Endodermal cell (in vitro differentiated cells): ENCODE data around the gene NT5C1A. TPM values are rescaled to one million over a fixed set of nuclear protein-coding genes. Genes with fewer than 3 reads are reported as not detected.

Experiments
- DNase-seq: peaks from one replicate; pipeline ENCODE4 v3.0.0-alpha.2; 2017
- H3K27ac ChIP-seq: 2 replicates; pipeline ENCODE4 v1.5.1; 2013; ENCODE audit warnings: mild to moderate bottlenecking, low read depth, low read length, moderate library complexity
- H3K27me3 ChIP-seq: 2 replicates; pipeline ENCODE4 v1.6.1; 2013; ENCODE audit warnings: mild to moderate bottlenecking, low read length, moderate library complexity; ENCODE audit not compliant: insufficient read depth, control insufficient read depth, poor library complexity, severe bottlenecking
- H3K36me3 ChIP-seq: 2 replicates; pipeline ENCODE4 v1.7.0; 2013; ENCODE audit warnings: mild to moderate bottlenecking, low read length, moderate library complexity; ENCODE audit not compliant: control insufficient read depth, insufficient read depth
- H3K4me1 ChIP-seq: one replicate; pipeline ENCODE4 v1.7.0; 2013; ENCODE audit warnings: low read length; ENCODE audit not compliant: control insufficient read depth, insufficient read depth
- H3K4me3 ChIP-seq: 2 replicates; pipeline ENCODE4 v1.5.1; 2013; ENCODE audit warnings: mild to moderate bottlenecking, low read length, moderate library complexity
- H3K9ac ChIP-seq: 2 replicates; pipeline ENCODE4 v1.6.1; 2013; ENCODE audit warnings: mild to moderate bottlenecking, low read length, moderate library complexity; ENCODE audit not compliant: poor library complexity, severe bottlenecking; ENCODE audit errors: extremely low read depth
- H3K9me3 ChIP-seq: 2 replicates; pipeline ENCODE4 v1.6.1; 2013; ENCODE audit warnings: mild to moderate bottlenecking, low read length, moderate library complexity; ENCODE audit not compliant: control insufficient read depth
- H3K27ac Mint-ChIP-seq: 2 replicates; pipeline ENCODE4 v1.8.0; 2020; ENCODE audit warnings: mixed read lengths
- H3K27me3 Mint-ChIP-seq: 2 replicates; pipeline ENCODE4 v1.8.0; 2021; ENCODE audit warnings: mild to moderate bottlenecking, mixed read lengths; ENCODE audit not compliant: insufficient read depth
- H3K36me3 Mint-ChIP-seq: 2 replicates; pipeline ENCODE4 v1.8.0; 2020; ENCODE audit warnings: low read depth, mixed read lengths
- H3K4me1 Mint-ChIP-seq: 2 replicates; pipeline ENCODE4 v1.8.0; 2020; ENCODE audit warnings: mixed read lengths
- H3K4me3 Mint-ChIP-seq: 2 replicates; pipeline ENCODE4 v1.8.0; 2020; ENCODE audit warnings: mild to moderate bottlenecking, moderate library complexity, mixed read lengths
- H3K9me3 Mint-ChIP-seq: 2 replicates; pipeline ENCODE4 v1.8.0; 2020; ENCODE audit warnings: mild to moderate bottlenecking, mixed read lengths
- WGBS, 2 experiments: methylation state at CpG; one replicate each; pipeline versions ENCODE4 v1.1.5 to v1.1.7; 2013; ENCODE audit warnings: missing lambda C conversion rate in 2 of 2, mixed read lengths in 1 of 2; ENCODE audit not compliant: insufficient coverage in 1 of 2, insufficient read length in 1 of 2; 5-methylcytosine and 5-hydroxymethylcytosine counted together
- total RNA-seq, 2 donors: library from RNA; stranded (reverse); fragmentation: NEBNext Ultra II Directional in 1 of 2; extraction: Animal tissue kit (Norgen Biotek cat#: 25700) in 1 of 2; gene quantifications; 2 replicates in 1 of 2; 3 replicates in 1 of 2; pipeline ENCODE4 v1.2.1, GENCODE V29; 2021
- TF ChIP-seq, protein P1 (sequence below): fragments of 200-600 bp; sonication (generic); conservative IDR thresholded peaks from 2 replicates; pipeline ENCODE4 v1.5.0; 2021; ENCODE audit warnings: antibody characterized with exemption, mild to moderate bottlenecking

The NT5C1A gene
- total RNA-seq, 2 donors from 2014 or later = not detected

DNA sequence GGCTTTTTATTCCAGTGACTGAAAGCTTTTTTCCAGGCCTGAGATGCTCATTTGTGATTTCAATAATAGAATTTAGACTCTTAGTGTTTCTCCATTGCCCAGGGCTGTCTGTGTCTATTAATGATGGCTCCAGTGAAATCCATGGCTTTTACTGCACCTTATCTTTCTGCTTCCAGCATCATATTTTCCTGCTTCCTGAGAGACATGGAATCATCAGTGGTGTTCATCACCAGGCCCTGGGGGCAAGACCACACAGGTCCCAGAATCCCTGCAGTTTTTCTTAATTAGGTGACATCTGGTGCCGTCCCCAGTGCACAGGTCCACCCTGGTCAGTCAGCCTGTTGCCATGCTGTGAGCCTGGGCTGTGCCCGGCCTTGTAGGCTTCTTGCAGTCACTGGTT, 15.5 kb downstream of the NT5C1A start:
- TF ChIP-seq, protein P1, sequence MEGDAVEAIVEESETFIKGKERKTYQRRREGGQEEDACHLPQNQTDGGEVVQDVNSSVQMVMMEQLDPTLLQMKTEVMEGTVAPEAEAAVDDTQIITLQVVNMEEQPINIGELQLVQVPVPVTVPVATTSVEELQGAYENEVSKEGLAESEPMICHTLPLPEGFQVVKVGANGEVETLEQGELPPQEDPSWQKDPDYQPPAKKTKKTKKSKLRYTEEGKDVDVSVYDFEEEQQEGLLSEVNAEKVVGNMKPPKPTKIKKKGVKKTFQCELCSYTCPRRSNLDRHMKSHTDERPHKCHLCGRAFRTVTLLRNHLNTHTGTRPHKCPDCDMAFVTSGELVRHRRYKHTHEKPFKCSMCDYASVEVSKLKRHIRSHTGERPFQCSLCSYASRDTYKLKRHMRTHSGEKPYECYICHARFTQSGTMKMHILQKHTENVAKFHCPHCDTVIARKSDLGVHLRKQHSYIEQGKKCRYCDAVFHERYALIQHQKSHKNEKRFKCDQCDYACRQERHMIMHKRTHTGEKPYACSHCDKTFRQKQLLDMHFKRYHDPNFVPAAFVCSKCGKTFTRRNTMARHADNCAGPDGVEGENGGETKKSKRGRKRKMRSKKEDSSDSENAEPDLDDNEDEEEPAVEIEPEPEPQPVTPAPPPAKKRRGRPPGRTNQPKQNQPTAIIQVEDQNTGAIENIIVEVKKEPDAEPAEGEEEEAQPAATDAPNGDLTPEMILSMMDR = no peak
- peaks cover 94% of the 10 kb centered on the region for H3K27me3 Mint-ChIP-seq
- no peaks in the 10 kb centered on the region for H3K4me1 ChIP-seq
- no peak overlapping the region for H3K27ac ChIP-seq
- no peak overlapping the region for H3K4me3 ChIP-seq
- no peaks in the 10 kb centered on the region for H3K36me3 ChIP-seq
- H3K4me3 Mint-ChIP-seq = no peak overlapping the region
- peaks cover 79% of the 10 kb centered on the region for H3K27me3 ChIP-seq
- H3K9me3 Mint-ChIP-seq = no peaks in the 10 kb centered on the region
- H3K36me3 Mint-ChIP-seq = no peaks in the 10 kb centered on the region
- no peak overlapping the region for H3K27ac Mint-ChIP-seq
- H3K9ac ChIP-seq = no peak overlapping the region
- DNase-seq = no peak
- H3K4me1 Mint-ChIP-seq = no peaks in the 10 kb centered on the region
- WGBS, 2 experiments = 81 to 83% methylated on average over 1 to 2 of the region's 2 CpGs
- H3K9me3 ChIP-seq = no peaks in the 10 kb centered on the region

DNA sequence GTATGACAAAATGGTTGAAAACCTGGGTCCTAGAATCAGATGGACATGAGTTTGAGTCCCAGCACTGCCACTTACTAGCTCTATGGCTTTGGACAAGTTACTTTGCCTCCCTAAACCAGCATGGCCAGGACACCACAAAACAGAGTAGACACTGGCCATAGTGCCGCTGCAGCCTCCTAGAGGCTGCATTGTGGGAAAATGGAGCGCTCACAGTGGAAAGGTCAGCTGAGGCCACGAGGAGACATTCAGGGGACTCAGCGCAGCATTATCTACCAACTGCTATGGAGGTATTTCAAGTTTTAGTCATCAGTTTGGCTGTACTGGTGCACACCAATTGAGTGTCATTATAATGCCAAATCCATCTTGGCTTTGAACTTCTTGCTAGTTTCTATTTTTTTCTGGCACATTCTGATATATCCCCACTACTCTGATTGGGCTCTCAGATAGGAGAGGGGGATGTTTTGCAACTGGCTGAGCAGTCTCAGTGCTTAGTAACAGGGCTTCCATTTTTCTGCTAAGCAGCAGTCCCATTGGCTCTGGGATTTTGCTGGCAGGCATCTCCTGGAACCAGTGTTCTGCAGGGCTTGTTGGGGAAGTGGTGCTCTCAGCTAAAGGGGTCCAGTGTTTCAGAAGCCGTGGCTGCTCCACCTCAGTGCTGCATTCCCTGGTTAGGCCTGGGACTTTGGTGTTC, 16.2 kb downstream of the NT5C1A start:
- H3K36me3 Mint-ChIP-seq = no peaks in the 10 kb centered on the region
- H3K4me3 Mint-ChIP-seq = no peak overlapping the region
- no peak overlapping the region for H3K9ac ChIP-seq
- no peaks in the 10 kb centered on the region for H3K36me3 ChIP-seq
- WGBS, 2 experiments = 77% methylated on average over 4 to 5 of the region's 5 CpGs
- DNase-seq = no peak
- TF ChIP-seq, protein P1 = no peak
- no peaks in the 10 kb centered on the region for H3K4me1 Mint-ChIP-seq
- no peak overlapping the region for H3K27ac ChIP-seq
- no peaks in the 10 kb centered on the region for H3K9me3 Mint-ChIP-seq
- H3K27ac Mint-ChIP-seq = no peak overlapping the region
- no peaks in the 10 kb centered on the region for H3K9me3 ChIP-seq
- no peaks in the 10 kb centered on the region for H3K4me1 ChIP-seq
- H3K27me3 ChIP-seq = peaks cover 76% of the 10 kb centered on the region
- H3K27me3 Mint-ChIP-seq = peaks cover 94% of the 10 kb centered on the region
- H3K4me3 ChIP-seq = no peak overlapping the region

DNA sequence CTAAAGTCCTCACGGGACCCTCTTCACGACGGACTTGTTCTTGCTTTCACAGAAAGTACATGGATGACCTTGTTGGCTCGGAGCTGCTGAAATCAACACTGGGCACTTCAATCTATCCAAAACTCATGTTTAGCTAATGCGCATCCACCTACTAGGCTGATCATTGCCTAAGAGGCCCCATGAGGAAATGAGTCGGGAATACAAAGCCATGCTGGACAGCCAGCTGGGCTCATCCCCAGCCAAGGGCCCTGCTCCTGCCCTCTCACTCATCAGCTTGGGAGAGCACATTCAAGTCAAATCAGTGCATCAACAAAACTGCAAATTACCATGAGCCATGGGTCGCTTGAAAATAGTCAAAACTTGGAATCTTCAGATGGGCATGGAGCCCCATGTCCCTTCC, 17.6 kb downstream of the NT5C1A start:
- TF ChIP-seq, protein P1 = no peak
- no peak overlapping the region for H3K27ac Mint-ChIP-seq
- no peaks in the 10 kb centered on the region for H3K9me3 Mint-ChIP-seq
- no peaks in the 10 kb centered on the region for H3K4me1 Mint-ChIP-seq
- H3K27me3 ChIP-seq = peaks cover 73% of the 10 kb centered on the region
- no peak overlapping the region for H3K27ac ChIP-seq
- no peaks in the 10 kb centered on the region for H3K4me1 ChIP-seq
- H3K9ac ChIP-seq = no peak overlapping the region
- no peaks in the 10 kb centered on the region for H3K36me3 Mint-ChIP-seq
- no peak overlapping the region for H3K4me3 ChIP-seq
- H3K4me3 Mint-ChIP-seq = no peak overlapping the region
- WGBS, 2 experiments = 69 to 75% methylated on average over 7 of the region's 7 CpGs
- no peaks in the 10 kb centered on the region for H3K36me3 ChIP-seq
- no peak for DNase-seq
- no peaks in the 10 kb centered on the region for H3K9me3 ChIP-seq
- peaks cover 94% of the 10 kb centered on the region for H3K27me3 Mint-ChIP-seq
